A549 treated with AZD9567 at 1 μM for 4 hours (cell line): ENCODE results near the gene CMTM7. TPM values are rescaled to one million over a fixed set of nuclear protein-coding genes. Genes with fewer than 3 reads are reported as not detected.

Source experiments
- total RNA-seq: library from RNA; stranded (reverse); fragments of 200-300 nt; extraction: Qiagen RNA extraction; gene quantifications from 5 replicates; pipeline ENCODE4 v1.2.3, GENCODE V29; 2022; ENCODE audit not compliant: insufficient read depth

CMTM7 gene
- 27.7 to 36.9 TPM (median 34.8 TPM) in 5 replicates for total RNA-seq

DNA sequence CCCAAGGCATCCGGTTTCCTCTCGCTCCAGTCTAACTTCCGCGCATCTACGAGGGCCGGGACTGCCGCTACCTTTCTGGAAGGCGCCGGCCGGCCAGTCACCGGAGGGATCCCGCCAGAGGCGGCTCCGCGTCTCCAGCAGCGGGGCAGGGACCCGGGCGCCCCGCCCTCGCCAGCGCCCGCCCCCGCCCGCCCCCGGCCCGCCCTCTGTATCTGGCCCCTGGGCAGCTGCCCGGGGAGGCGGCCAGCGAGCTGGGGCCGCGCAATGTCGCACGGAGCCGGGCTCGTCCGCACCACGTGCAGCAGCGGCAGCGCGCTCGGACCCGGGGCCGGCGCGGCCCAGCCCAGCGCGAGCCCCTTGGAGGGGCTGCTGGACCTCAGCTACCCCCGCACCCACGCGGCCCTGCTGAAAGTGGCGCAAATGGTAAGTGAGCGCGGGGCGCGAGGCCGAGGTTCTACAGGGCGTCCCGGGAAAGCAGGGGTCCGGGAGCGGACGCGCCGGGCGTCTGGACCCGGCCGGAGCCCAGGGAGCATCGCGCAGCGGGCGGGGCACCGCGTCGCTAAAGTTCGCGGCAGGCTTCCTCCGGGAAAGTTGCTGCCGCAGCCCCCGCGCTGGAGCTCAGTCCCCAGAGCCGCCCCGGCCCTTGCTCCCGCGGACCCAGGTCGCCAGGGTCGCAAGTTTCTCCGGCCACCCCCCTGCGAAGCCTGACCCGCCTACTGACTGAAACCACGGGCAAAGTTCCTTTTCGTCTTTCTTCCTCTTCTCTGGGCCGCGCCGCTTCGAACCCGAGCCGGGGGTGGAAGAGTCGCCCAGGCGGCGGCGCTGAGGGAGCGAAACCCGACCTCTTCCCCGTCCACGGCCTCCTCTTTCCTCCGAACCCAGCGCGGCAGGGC is at the start of gene CMTM7:
Gene CMTM7, plus strand, starts transcription at position 211 of the 893 bp plus-strand sequence. Its CDS starts 54 bp downstream, at position 265.

DNA sequence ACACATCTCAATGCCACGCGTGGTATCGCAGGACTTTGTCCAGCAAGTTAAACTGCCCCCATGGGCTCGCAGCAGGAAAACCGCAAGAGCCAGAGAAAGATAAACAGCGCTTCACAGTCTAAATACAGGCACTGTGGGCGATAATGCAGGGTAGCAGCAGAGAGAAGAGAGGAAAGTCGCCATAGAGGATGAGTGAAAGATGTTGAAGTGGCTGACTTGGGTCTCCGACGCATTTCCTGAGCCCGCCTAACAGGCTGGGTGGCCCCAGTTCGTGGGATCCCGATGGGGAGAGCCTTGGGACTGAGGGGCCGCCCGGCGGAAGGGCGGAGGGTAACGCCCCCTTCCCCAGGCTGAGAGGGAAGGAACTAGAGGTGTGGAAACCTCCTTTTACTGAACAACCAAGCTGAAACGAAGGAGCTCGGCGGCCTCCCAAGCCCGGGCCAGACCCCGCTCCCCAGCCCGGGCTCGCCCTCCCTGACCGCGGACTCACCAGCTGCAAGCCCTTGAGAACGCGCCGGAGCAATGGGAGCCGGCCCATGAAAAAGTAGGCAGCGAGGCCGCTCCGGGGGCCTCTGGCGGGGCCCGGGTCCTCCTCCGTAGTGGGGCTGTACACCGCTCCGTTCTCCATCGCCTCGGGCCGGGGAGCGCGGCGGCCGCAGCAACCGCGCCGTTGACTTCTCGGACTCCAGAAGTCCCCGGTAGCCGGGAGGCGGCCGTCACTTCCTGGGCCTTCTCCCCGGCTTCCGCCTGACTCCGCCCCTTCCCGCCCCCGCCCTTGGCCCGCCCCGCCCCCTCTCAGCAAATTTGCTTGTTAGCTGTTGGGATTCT is 110.7 kb downstream of the CMTM7 start, which contains the start of gene CMTM6:
Gene CMTM6, minus strand, starts transcription at position 735 of the 828 bp plus-strand sequence. Its CDS starts 107 bp downstream, at position 628.

Other genes with a start within 250 kb of the CMTM7 start
- gene CMTM8, start 153.2 kb upstream of the CMTM7 start, total RNA-seq: 6.8 to 13.2 TPM (median 11.5 TPM) in 5 replicates
- 37.5 to 43.0 TPM (median 42.2 TPM) in 5 replicates for gene CMTM6, start 111.0 kb downstream of the CMTM7 start, total RNA-seq
- gene DYNC1LI1, start 179.0 kb downstream of the CMTM7 start, total RNA-seq: 40.0 to 83.7 TPM (median 40.8 TPM) in 5 replicates